A549 (cell line): Measurements from ENCODE around the gene BCL2L12.

ENCODE experiments used
- MAX ChIP-seq: IDR thresholded peaks from 2 replicates; pipeline ENCODE4 v1.6.1; 2012
- POLR2A ChIP-seq: IDR thresholded peaks from 2 replicates; pipeline ENCODE4 v1.6.1; 2012; ENCODE audit warnings: mild to moderate bottlenecking, low read length
- REST ChIP-seq: fragments of 200-600 bp; sonication (generic); IDR thresholded peaks from 2 replicates; pipeline ENCODE4 v1.6.1; 2016; ENCODE audit warnings: antibody characterized with exemption, mild to moderate bottlenecking, moderate library complexity

GRCh38 chr19:49640113-49640898, 25.4 kb upstream of the BCL2L12 start, which contains the start of gene RRAS:
- TF ChIP-seq REST (no peak), POLR2A (no peak; the same call in none of the 2 replicates), MAX (peak; percentile 65)
